K562 (cell line): ENCODE results near the gene SGK1. TPM values are rescaled to one million over a fixed set of nuclear protein-coding genes. Genes with fewer than 3 reads are reported as not detected.

Experiments
- ATAC-seq: fragments of 200-7000 bp; cut with Tn5 transposase; 3 replicates; pipeline ENCODE4 v1.9.1; 2020; ENCODE audit warnings: moderate library complexity
- BruUV-seq: library from RNA; stranded (reverse); fragments of 400-500 nt; replicated peaks from 2 replicates; lab custom pipeline; 2021; lab: Mats Ljungman, UMichigan
- CTCF ChIA-PET: fragments of 300-600 bp; formaldehyde crosslinking; extraction: SDS; loops from one replicate; lab custom pipeline; 2021; ENCODE audit warnings: low intra/inter-chr PET ratio; lab: Yijun Ruan, JAX
- POLR2A ChIA-PET: fragments of 300-600, 350-650 bp; sonication (Branson Sonifier 250); formaldehyde crosslinking; extraction: SDS; loops from one replicate; lab custom pipeline; 2021; ENCODE audit warnings: antibody characterized with exemption, inconsistent platforms; lab: Yijun Ruan, JAX
- DNase-seq, 4 experiments: peaks; one replicate each; pipeline versions ENCODE4 v3.0.0 to v3.0.0-alpha.2; 2011 to 2018; ENCODE audit warnings: low spot score in 3 of 4, mixed read lengths in 3 of 4; ENCODE audit errors: extremely low read depth in 1 of 4
- FAIRE-seq: peaks from 2 replicates; lab custom pipeline; 2011; peaks lifted over from hg19 to GRCh38; lab: Jason Lieb, UNC
- H2AFZ ChIP-seq: 2 replicates; pipeline ENCODE4 v1.6.0; 2011; ENCODE audit warnings: low read depth, low read length, control low read depth, inconsistent platforms
- H3K27ac ChIP-seq: fragments of 200-600 bp; 3 replicates; pipeline ENCODE4 v1.8.0; 2011; ENCODE audit warnings: low read depth, mild to moderate bottlenecking, control low read depth, inconsistent platforms, low read length, moderate library complexity, mixed read lengths; ENCODE audit errors: extremely low read depth
- H3K27me3 ChIP-seq, 2 experiments: fragments of 300-600 bp in 1 of 2; 2 replicates in 1 of 2; 3 replicates in 1 of 2; pipeline versions ENCODE4 v1.6.0 to v1.8.0; 2011; ENCODE audit warnings: inconsistent platforms in 2 of 2, low read length in 2 of 2, mild to moderate bottlenecking in 1 of 2, mixed read lengths in 1 of 2, moderate library complexity in 1 of 2; ENCODE audit not compliant: control insufficient read depth in 2 of 2, insufficient read depth in 2 of 2
- H3K36me3 ChIP-seq: fragments of 300-600 bp; 3 replicates; pipeline ENCODE4 v1.8.0; 2011; ENCODE audit warnings: mild to moderate bottlenecking, low read length, inconsistent platforms; ENCODE audit not compliant: control insufficient read depth, insufficient read depth
- H3K4me1 ChIP-seq, 2 experiments: fragments of 200-600 bp in 1 of 2; replicated peaks in 1 of 2; 2 replicates in 1 of 2; 3 replicates in 1 of 2; pipeline versions ENCODE4 v1.5.1 to v1.8.0; 2011; ENCODE audit warnings: inconsistent platforms in 2 of 2, low read length in 2 of 2, mild to moderate bottlenecking in 1 of 2, mixed read lengths in 1 of 2, moderate library complexity in 1 of 2; ENCODE audit not compliant: control insufficient read depth in 2 of 2, insufficient read depth in 2 of 2
- H3K4me2 ChIP-seq: 2 replicates; pipeline ENCODE4 v1.6.1; 2011; ENCODE audit warnings: low read length, control low read depth, inconsistent platforms, mixed read lengths; ENCODE audit not compliant: insufficient read depth
- H3K4me3 ChIP-seq: fragments of 200-600 bp; sonication (generic), shearing (Covaris generic); 2 replicates; pipeline ENCODE4 v1.5.1; 2016; ENCODE audit warnings: control low read depth, inconsistent platforms
- H3K79me2 ChIP-seq: fragments of 200-600 bp; 3 replicates; pipeline ENCODE4 v1.8.0; 2011; ENCODE audit warnings: low read length, inconsistent platforms; ENCODE audit not compliant: control insufficient read depth, insufficient read depth
- H3K9ac ChIP-seq, 2 experiments: 2 replicates each; pipeline versions ENCODE4 v1.6.0 to v1.6.1; 2011; ENCODE audit warnings: low read depth in 2 of 2, low read length in 2 of 2, control low read depth in 1 of 2, inconsistent platforms in 1 of 2, mild to moderate bottlenecking in 1 of 2, mixed read lengths in 1 of 2; ENCODE audit not compliant: insufficient read depth in 1 of 2
- H3K9me1 ChIP-seq: one replicate; pipeline ENCODE4 v1.6.0; 2011; ENCODE audit warnings: inconsistent platforms, mild to moderate bottlenecking, low read length, moderate library complexity; ENCODE audit not compliant: control insufficient read depth, insufficient read depth
- H3K9me3 ChIP-seq: replicated peaks from 2 replicates; pipeline ENCODE4 v1.5.1; 2011; ENCODE audit warnings: low read depth, low read length, inconsistent platforms; ENCODE audit not compliant: control insufficient read depth, insufficient read depth
- H4K20me1 ChIP-seq: replicated peaks from 2 replicates; pipeline ENCODE4 v1.6.1; 2011; ENCODE audit warnings: low read length, inconsistent platforms, mixed read lengths; ENCODE audit not compliant: control insufficient read depth, insufficient read depth
- CCNT2 ChIP-seq: IDR thresholded peaks from 2 replicates; pipeline ENCODE4 v1.6.1; 2011; ENCODE audit warnings: borderline replicate concordance, low read depth, mild to moderate bottlenecking, moderate library complexity, mixed read lengths, low read length; ENCODE audit not compliant: insufficient read length; ENCODE audit errors: extremely low read depth
- CSDE1 ChIP-seq, 2 experiments: fragments of 450-650 bp; IDR thresholded peaks; 2 replicates each; pipeline ENCODE4 v1.6.1; 2016; ENCODE audit warnings: mild to moderate bottlenecking in 1 of 2
- HDAC1 ChIP-seq, 2 experiments: fragments of 450-650 bp; IDR thresholded peaks; 2 replicates each; pipeline ENCODE4 v1.6.1; 2016 to 2017; ENCODE audit warnings: inconsistent platforms in 1 of 2, mild to moderate bottlenecking in 1 of 2, moderate library complexity in 1 of 2
- TBL1XR1 ChIP-seq, 2 experiments: IDR thresholded peaks; 2 replicates each; pipeline ENCODE4 v1.6.1; 2012; ENCODE audit warnings: improper control_type of control experiment in 2 of 2, low read length in 2 of 2, mild to moderate bottlenecking in 1 of 2
- WGBS: fragments of 100-300 bp; shearing (Covaris generic); methylation state at CpG from one replicate; pipeline ENCODE4 v1.1.6; 2016; ENCODE audit warnings: low coverage, mixed read lengths; ENCODE audit not compliant: insufficient coverage; ENCODE audit errors: missing lambda C conversion rate; 5-methylcytosine and 5-hydroxymethylcytosine counted together
- in situ Hi-C: fragments of 300-500 bp; cut with MboI; formaldehyde crosslinking; loops from 4 replicates; pipeline ENCODE4 v1.15.0; 2018; ENCODE audit warnings: inconsistent platforms, mixed read lengths
- intact Hi-C: fragments of 100-400 bp; cut with micrococcal nuclease; formaldehyde crosslinking; loops from 2 replicates; pipeline ENCODE4 v1.14.2; 2022
- polyA plus RNA-seq, 8 experiments: library from polyadenylated mRNA; depleted of rRNA in 4 of 8; stranded (reverse) in 5 of 8; unstranded in 3 of 8; fragments of >200 nt; fragmentation: Nextera tagmentation in 2 of 8; fragmentation: Illumina TruSeq in 1 of 8; extraction: Ambion mirVana in 2 of 8; extraction: Trizol in 1 of 8; gene quantifications; 2 replicates each; pipeline versions ENCODE4 v1.2.1 to v1.2.3, GENCODE V29; 2011 to 2014; ENCODE audit warnings: inconsistent platforms in 1 of 8, missing spikeins in 1 of 8
- total RNA-seq, 7 experiments: library from RNA; depleted of rRNA in 6 of 7; stranded (reverse); fragments of >200 nt in 6 of 7; fragmentation: Illumina TruSeq in 2 of 7; extraction: Trizol in 2 of 7; gene quantifications; 2 replicates each; pipeline versions ENCODE4 v1.2.1 to v1.2.3, GENCODE V29; 2011 to 2021; ENCODE audit warnings: low replicate concordance in 1 of 7
- TF ChIP-seq, protein P1 (sequence below): fragments of 250-450 bp; sonication (Bioruptor Pico); IDR thresholded peaks from 2 replicates; pipeline ENCODE4 v1.9.0; 2021; ENCODE audit warnings: mild to moderate bottlenecking, inconsistent platforms
- TF ChIP-seq, protein P2 (sequence below): fragments of 200-600 bp; sonication (generic); IDR thresholded peaks from one replicate; pipeline ENCODE4 v1.6.1; 2012; ENCODE audit warnings: mild to moderate bottlenecking, low read depth, low read length, inconsistent platforms

The SGK1 gene
- total and polyA plus RNA-seq, 9 of the 15 experiments (the other 6 are each of a cell fraction or from before 2014, with no cell fraction given): 3.5 to 7.2 (median 3.9) TPM

DNA sequence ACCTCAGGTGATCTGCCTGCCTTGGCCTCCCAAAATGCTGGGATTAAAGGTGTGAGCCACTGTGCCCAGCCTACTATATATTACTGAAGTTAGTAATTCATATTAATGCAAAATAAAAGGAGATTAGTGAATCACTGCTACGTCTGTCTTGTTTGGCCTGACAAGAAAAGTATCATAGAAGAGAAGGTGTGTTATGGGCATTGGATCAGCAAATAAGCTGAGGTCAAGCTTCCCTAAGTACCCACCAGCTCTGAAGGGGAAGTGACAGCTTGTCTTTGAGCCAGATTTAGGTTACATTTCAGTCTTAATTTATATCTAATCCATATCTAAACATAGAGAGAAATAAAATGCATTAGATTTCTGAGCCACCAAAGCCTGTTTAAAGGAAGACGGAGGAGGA lies 7.1 kb downstream of the SGK1 start (continued):
- TF ChIP-seq CSDE1 (IDR thresholded peaks at IDR 0.05): no peak

DNA sequence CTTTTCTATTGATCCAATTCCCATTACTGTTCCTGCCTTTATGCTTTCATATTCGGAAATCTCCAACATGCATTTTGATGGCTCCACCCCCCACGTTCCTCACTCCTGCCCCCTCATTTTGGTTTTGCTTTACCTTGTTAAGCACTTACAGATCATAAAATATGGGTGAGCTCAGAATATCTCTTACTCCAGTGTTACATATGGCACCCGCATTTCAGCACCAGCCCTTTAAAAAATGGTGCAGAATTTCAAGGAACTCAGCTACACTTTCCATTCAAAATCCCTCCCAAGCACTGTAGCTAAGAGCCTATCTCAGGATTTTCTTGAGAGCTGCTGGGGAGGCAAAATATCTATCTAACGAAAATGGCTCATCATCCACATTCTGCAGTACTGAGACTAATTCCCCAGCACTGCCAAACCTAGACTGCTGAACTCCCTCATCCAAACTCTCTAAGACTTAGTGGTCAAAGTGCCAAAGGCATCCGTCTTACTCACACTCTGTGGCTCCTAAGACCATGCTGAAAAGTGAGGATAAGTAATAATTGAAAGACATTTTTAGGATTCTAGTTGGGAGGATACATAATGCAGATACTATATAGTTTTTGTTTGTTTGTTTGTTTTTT lies 7.8 kb downstream of the SGK1 start:
- Histone ChIP-seq H3K27me3 (no peaks in the 10 kb centered on the region), H3K4me2 (no peak overlapping the region), H3K27ac (no peak overlapping the region), H3K9me3 (no peaks in the 10 kb centered on the region), H3K9me1 (no peaks in the 10 kb centered on the region), H3K9ac (no peak overlapping the region), H3K36me3 (no peaks in the 10 kb centered on the region), H3K79me2 (no peaks in the 10 kb centered on the region), H4K20me1 (no peaks in the 10 kb centered on the region), H3K4me3 (no peak overlapping the region), H2AFZ (0 out of 2 replicates have a peak overlapping the region, but pooled peaks have one; percentile 28), H3K4me1 (peaks cover 0 to 9% of the 10 kb centered on the region in 2 experiments; a peak in 2 of 5 replicates)
- BruUV-seq: no TSS peak
- ChIA-PET POLR2A (interaction anchor here (0.6 to 2.5 kb wide), 3 partner anchors 11 to 187 kb away, joined by 4 to 20 read pairs (median 4); no protein-coding TSS in a partner anchor), CTCF (no interaction called here)
- intact Hi-C loops (no loop called here), in situ Hi-C loops (no loop called here)
- ATAC-seq (no peak; the same call in 2 of the 3 replicates), FAIRE-seq (no peak), DNase-seq (no peak)
- WGBS: 61% methylated on average over 5 of the region's 5 CpGs
- TF ChIP-seq HDAC1 (IDR thresholded peaks at IDR 0.05): no peak
- TF ChIP-seq TBL1XR1 (IDR thresholded peaks at IDR 0.05; ENCODE audit: low read length in 2 of 2): no peak
- TF ChIP-seq, protein P1, sequence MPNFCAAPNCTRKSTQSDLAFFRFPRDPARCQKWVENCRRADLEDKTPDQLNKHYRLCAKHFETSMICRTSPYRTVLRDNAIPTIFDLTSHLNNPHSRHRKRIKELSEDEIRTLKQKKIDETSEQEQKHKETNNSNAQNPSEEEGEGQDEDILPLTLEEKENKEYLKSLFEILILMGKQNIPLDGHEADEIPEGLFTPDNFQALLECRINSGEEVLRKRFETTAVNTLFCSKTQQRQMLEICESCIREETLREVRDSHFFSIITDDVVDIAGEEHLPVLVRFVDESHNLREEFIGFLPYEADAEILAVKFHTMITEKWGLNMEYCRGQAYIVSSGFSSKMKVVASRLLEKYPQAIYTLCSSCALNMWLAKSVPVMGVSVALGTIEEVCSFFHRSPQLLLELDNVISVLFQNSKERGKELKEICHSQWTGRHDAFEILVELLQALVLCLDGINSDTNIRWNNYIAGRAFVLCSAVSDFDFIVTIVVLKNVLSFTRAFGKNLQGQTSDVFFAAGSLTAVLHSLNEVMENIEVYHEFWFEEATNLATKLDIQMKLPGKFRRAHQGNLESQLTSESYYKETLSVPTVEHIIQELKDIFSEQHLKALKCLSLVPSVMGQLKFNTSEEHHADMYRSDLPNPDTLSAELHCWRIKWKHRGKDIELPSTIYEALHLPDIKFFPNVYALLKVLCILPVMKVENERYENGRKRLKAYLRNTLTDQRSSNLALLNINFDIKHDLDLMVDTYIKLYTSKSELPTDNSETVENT (CRISPR knock-in tag): no peak
- no peak for TF ChIP-seq CCNT2
- TF ChIP-seq, protein P2, sequence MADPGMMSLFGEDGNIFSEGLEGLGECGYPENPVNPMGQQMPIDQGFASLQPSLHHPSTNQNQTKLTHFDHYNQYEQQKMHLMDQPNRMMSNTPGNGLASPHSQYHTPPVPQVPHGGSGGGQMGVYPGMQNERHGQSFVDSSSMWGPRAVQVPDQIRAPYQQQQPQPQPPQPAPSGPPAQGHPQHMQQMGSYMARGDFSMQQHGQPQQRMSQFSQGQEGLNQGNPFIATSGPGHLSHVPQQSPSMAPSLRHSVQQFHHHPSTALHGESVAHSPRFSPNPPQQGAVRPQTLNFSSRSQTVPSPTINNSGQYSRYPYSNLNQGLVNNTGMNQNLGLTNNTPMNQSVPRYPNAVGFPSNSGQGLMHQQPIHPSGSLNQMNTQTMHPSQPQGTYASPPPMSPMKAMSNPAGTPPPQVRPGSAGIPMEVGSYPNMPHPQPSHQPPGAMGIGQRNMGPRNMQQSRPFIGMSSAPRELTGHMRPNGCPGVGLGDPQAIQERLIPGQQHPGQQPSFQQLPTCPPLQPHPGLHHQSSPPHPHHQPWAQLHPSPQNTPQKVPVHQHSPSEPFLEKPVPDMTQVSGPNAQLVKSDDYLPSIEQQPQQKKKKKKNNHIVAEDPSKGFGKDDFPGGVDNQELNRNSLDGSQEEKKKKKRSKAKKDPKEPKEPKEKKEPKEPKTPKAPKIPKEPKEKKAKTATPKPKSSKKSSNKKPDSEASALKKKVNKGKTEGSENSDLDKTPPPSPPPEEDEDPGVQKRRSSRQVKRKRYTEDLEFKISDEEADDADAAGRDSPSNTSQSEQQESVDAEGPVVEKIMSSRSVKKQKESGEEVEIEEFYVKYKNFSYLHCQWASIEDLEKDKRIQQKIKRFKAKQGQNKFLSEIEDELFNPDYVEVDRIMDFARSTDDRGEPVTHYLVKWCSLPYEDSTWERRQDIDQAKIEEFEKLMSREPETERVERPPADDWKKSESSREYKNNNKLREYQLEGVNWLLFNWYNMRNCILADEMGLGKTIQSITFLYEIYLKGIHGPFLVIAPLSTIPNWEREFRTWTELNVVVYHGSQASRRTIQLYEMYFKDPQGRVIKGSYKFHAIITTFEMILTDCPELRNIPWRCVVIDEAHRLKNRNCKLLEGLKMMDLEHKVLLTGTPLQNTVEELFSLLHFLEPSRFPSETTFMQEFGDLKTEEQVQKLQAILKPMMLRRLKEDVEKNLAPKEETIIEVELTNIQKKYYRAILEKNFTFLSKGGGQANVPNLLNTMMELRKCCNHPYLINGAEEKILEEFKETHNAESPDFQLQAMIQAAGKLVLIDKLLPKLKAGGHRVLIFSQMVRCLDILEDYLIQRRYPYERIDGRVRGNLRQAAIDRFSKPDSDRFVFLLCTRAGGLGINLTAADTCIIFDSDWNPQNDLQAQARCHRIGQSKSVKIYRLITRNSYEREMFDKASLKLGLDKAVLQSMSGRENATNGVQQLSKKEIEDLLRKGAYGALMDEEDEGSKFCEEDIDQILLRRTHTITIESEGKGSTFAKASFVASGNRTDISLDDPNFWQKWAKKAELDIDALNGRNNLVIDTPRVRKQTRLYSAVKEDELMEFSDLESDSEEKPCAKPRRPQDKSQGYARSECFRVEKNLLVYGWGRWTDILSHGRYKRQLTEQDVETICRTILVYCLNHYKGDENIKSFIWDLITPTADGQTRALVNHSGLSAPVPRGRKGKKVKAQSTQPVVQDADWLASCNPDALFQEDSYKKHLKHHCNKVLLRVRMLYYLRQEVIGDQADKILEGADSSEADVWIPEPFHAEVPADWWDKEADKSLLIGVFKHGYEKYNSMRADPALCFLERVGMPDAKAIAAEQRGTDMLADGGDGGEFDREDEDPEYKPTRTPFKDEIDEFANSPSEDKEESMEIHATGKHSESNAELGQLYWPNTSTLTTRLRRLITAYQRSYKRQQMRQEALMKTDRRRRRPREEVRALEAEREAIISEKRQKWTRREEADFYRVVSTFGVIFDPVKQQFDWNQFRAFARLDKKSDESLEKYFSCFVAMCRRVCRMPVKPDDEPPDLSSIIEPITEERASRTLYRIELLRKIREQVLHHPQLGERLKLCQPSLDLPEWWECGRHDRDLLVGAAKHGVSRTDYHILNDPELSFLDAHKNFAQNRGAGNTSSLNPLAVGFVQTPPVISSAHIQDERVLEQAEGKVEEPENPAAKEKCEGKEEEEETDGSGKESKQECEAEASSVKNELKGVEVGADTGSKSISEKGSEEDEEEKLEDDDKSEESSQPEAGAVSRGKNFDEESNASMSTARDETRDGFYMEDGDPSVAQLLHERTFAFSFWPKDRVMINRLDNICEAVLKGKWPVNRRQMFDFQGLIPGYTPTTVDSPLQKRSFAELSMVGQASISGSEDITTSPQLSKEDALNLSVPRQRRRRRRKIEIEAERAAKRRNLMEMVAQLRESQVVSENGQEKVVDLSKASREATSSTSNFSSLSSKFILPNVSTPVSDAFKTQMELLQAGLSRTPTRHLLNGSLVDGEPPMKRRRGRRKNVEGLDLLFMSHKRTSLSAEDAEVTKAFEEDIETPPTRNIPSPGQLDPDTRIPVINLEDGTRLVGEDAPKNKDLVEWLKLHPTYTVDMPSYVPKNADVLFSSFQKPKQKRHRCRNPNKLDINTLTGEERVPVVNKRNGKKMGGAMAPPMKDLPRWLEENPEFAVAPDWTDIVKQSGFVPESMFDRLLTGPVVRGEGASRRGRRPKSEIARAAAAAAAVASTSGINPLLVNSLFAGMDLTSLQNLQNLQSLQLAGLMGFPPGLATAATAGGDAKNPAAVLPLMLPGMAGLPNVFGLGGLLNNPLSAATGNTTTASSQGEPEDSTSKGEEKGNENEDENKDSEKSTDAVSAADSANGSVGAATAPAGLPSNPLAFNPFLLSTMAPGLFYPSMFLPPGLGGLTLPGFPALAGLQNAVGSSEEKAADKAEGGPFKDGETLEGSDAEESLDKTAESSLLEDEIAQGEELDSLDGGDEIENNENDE: no peak
